ENCODE data around the gene AHCY.
"Not testable (repeated sequence)": the region's sequence is repeated elsewhere in the genome, so short reads cannot be mapped to it uniquely, and the experiment has no call there.

Gene AHCY

GRCh38 chr20:34250005-34250404 is 53.1 kb downstream of the AHCY start:
- no peaks in the 10 kb centered on the region for H3K27me3 ChIP-seq (ENCODE audit: insufficient read depth, low read length)
- peaks cover 9% of the 10 kb centered on the region; the same call in 1 of the 2 replicates for H3K4me1 ChIP-seq (ENCODE audit: insufficient read depth, low read length)
- no peak overlapping the region for H3K4me3 ChIP-seq (ENCODE audit: low read length)
- H3K36me3 ChIP-seq (ENCODE audit: insufficient read depth, low read length): no peaks in the 10 kb centered on the region
- no peak overlapping the region for H3K27ac ChIP-seq (ENCODE audit: low read depth, low read length)
- no peaks in the 10 kb centered on the region for H3K9me3 ChIP-seq (ENCODE audit: insufficient read depth, low read depth, low read length)
- H3K9ac ChIP-seq (ENCODE audit: low read depth, low read length): no peak overlapping the region

- peaks cover 9% of the 10 kb centered on the region; the same call in 1 of the 2 replicates for H3K4me1 ChIP-seq (ENCODE audit: insufficient read depth, low read length)
- no peaks in the 10 kb centered on the region for H3K27me3 ChIP-seq (ENCODE audit: insufficient read depth, low read length)
- no peak overlapping the region for H3K4me3 ChIP-seq (ENCODE audit: low read length)
- no peaks in the 10 kb centered on the region for H3K9me3 ChIP-seq (ENCODE audit: insufficient read depth, low read depth, low read length)
- H3K27ac ChIP-seq (ENCODE audit: low read depth, low read length): no peak overlapping the region
- H3K9ac ChIP-seq (ENCODE audit: low read depth, low read length): no peak overlapping the region
- H3K36me3 ChIP-seq (ENCODE audit: insufficient read depth, low read length): no peaks in the 10 kb centered on the region
- WGBS: 94% methylated on average over 5 of the region's 6 CpGs
Observed at GRCh38 chr20:34249291-34249690, 53.9 kb downstream of the AHCY start.

- Histone ChIP-seq H3K36me3 (ENCODE audit: insufficient read depth, low read length) (no peaks in the 10 kb centered on the region), H3K9ac (ENCODE audit: low read depth, low read length) (no peak overlapping the region), H3K4me3 (ENCODE audit: low read length) (no peak overlapping the region), H3K9me3 (ENCODE audit: insufficient read depth, low read depth, low read length) (no peaks in the 10 kb centered on the region), H3K4me1 (ENCODE audit: insufficient read depth, low read length) (peaks cover 14% of the 10 kb centered on the region; the same call in 1 of the 2 replicates), H3K27ac (ENCODE audit: low read depth, low read length) (no peak overlapping the region), H3K27me3 (ENCODE audit: insufficient read depth, low read length) (no peaks in the 10 kb centered on the region)
- WGBS: over 99% methylated on average over 2 of the region's 2 CpGs
Observed at GRCh38 chr20:34246126-34246626, 57.0 kb downstream of the AHCY start.

GRCh38 chr20:34243377-34243776 is 59.8 kb downstream of the AHCY start:
- no peak overlapping the region for H3K27ac ChIP-seq (ENCODE audit: low read depth, low read length)
- 100% methylated on average over 1 of the region's 3 CpGs for WGBS
- no peak overlapping the region for H3K4me3 ChIP-seq (ENCODE audit: low read length)
- no peaks in the 10 kb centered on the region for H3K36me3 ChIP-seq (ENCODE audit: insufficient read depth, low read length)
- H3K9me3 ChIP-seq (ENCODE audit: insufficient read depth, low read depth, low read length): peaks cover 2% of the 10 kb centered on the region; the same call in 1 of the 2 replicates
- H3K27me3 ChIP-seq (ENCODE audit: insufficient read depth, low read length): no peaks in the 10 kb centered on the region
- H3K9ac ChIP-seq (ENCODE audit: low read depth, low read length): no peak overlapping the region
- peaks cover 8% of the 10 kb centered on the region; the same call in 1 of the 2 replicates for H3K4me1 ChIP-seq (ENCODE audit: insufficient read depth, low read length)

- no peaks in the 10 kb centered on the region for H3K36me3 ChIP-seq (ENCODE audit: insufficient read depth, low read length)
- H3K27me3 ChIP-seq (ENCODE audit: insufficient read depth, low read length): no peaks in the 10 kb centered on the region
- WGBS: 95% methylated on average over 1 of the region's 1 CpG
- H3K27ac ChIP-seq (ENCODE audit: low read depth, low read length): no peak overlapping the region
- no peak overlapping the region for H3K9ac ChIP-seq (ENCODE audit: low read depth, low read length)
- H3K9me3 ChIP-seq (ENCODE audit: insufficient read depth, low read depth, low read length): peaks cover 3% of the 10 kb centered on the region; the same call in 1 of the 2 replicates
- H3K4me1 ChIP-seq (ENCODE audit: insufficient read depth, low read length): peaks cover 8% of the 10 kb centered on the region; the same call in 1 of the 2 replicates
- no peak overlapping the region for H3K4me3 ChIP-seq (ENCODE audit: low read length)
Observed at GRCh38 chr20:34242879-34243278, 60.3 kb downstream of the AHCY start.

GRCh38 chr20:34242015-34242414 is 61.1 kb downstream of the AHCY start:
- H3K4me3 ChIP-seq (ENCODE audit: low read length); H3K9ac ChIP-seq (ENCODE audit: low read depth, low read length); H3K4me1 ChIP-seq (ENCODE audit: insufficient read depth, low read length); H3K27me3 ChIP-seq (ENCODE audit: insufficient read depth, low read length); H3K9me3 ChIP-seq (ENCODE audit: insufficient read depth, low read depth, low read length); H3K27ac ChIP-seq (ENCODE audit: low read depth, low read length); H3K36me3 ChIP-seq (ENCODE audit: insufficient read depth, low read length): not testable (repeated sequence)
- 95% methylated on average over 4 of the region's 4 CpGs for WGBS

- Histone ChIP-seq H3K4me1 (ENCODE audit: insufficient read depth, low read length) (peaks cover 8% of the 10 kb centered on the region; the same call in 1 of the 2 replicates), H3K27me3 (ENCODE audit: insufficient read depth, low read length) (no peaks in the 10 kb centered on the region), H3K9me3 (ENCODE audit: insufficient read depth, low read depth, low read length) (peaks cover 3% of the 10 kb centered on the region; the same call in 1 of the 2 replicates), H3K9ac (ENCODE audit: low read depth, low read length) (no peak within 1 kb of the TSS), H3K4me3 (ENCODE audit: low read length) (no peak within 1 kb of the TSS), H3K36me3 (ENCODE audit: insufficient read depth, low read length) (no peaks in the 10 kb centered on the region), H3K27ac (ENCODE audit: low read depth, low read length) (no peak within 1 kb of the TSS)
- 80% methylated on average over 8 of the region's 9 CpGs for WGBS
Observed at GRCh38 chr20:34240693-34241615, 62.2 kb downstream of the AHCY start, which contains the start of gene ASIP. TSS of gene ASIP (plus strand) at chr20:34241423. CDS start at chr20:34260375, 18,952 bp downstream.

GRCh38 chr20:34240121-34240520 is 63.0 kb downstream of the AHCY start:
- no peak overlapping the region for H3K4me3 ChIP-seq (ENCODE audit: low read length)
- H3K9ac ChIP-seq (ENCODE audit: low read depth, low read length): no peak overlapping the region
- whole genome bisulfite sequencing: 85% methylated on average over 1 of the region's 1 CpG
- no peaks in the 10 kb centered on the region for H3K36me3 ChIP-seq (ENCODE audit: insufficient read depth, low read length)
- H3K4me1 ChIP-seq (ENCODE audit: insufficient read depth, low read length): peaks cover 8% of the 10 kb centered on the region; the same call in 1 of the 2 replicates
- H3K27me3 ChIP-seq (ENCODE audit: insufficient read depth, low read length): no peaks in the 10 kb centered on the region
- H3K9me3 ChIP-seq (ENCODE audit: insufficient read depth, low read depth, low read length): peaks cover 3% of the 10 kb centered on the region; the same call in 1 of the 2 replicates
- H3K27ac ChIP-seq (ENCODE audit: low read depth, low read length): no peak overlapping the region

- 92% methylated on average over 2 of the region's 2 CpGs for WGBS
- Histone ChIP-seq H3K27ac (ENCODE audit: low read depth, low read length) (no peak overlapping the region), H3K27me3 (ENCODE audit: insufficient read depth, low read length) (no peaks in the 10 kb centered on the region), H3K9me3 (ENCODE audit: insufficient read depth, low read depth, low read length) (peaks cover 3% of the 10 kb centered on the region; the same call in 1 of the 2 replicates), H3K4me3 (ENCODE audit: low read length) (no peak overlapping the region), H3K36me3 (ENCODE audit: insufficient read depth, low read length) (no peaks in the 10 kb centered on the region), H3K4me1 (ENCODE audit: insufficient read depth, low read length) (peaks cover 8% of the 10 kb centered on the region; the same call in 1 of the 2 replicates), H3K9ac (ENCODE audit: low read depth, low read length) (no peak overlapping the region)
Observed at GRCh38 chr20:34237942-34238341, 65.2 kb downstream of the AHCY start.

GRCh38 chr20:34235875-34236274 is 67.3 kb downstream of the AHCY start:
- Histone ChIP-seq H3K9me3 (ENCODE audit: insufficient read depth, low read depth, low read length) (peaks cover 3% of the 10 kb centered on the region; the same call in 1 of the 2 replicates), H3K36me3 (ENCODE audit: insufficient read depth, low read length) (no peaks in the 10 kb centered on the region), H3K4me3 (ENCODE audit: low read length) (no peak overlapping the region), H3K4me1 (ENCODE audit: insufficient read depth, low read length) (no peaks in the 10 kb centered on the region), H3K27ac (ENCODE audit: low read depth, low read length) (no peak overlapping the region), H3K9ac (ENCODE audit: low read depth, low read length) (no peak overlapping the region), H3K27me3 (ENCODE audit: insufficient read depth, low read length) (no peaks in the 10 kb centered on the region)
- WGBS: 93% methylated on average over 2 of the region's 2 CpGs

- Histone ChIP-seq H3K4me1 (ENCODE audit: insufficient read depth, low read length) (no peaks in the 10 kb centered on the region), H3K9ac (ENCODE audit: low read depth, low read length) (no peak overlapping the region), H3K27ac (ENCODE audit: low read depth, low read length) (no peak overlapping the region), H3K27me3 (ENCODE audit: insufficient read depth, low read length) (no peaks in the 10 kb centered on the region), H3K36me3 (ENCODE audit: insufficient read depth, low read length) (no peaks in the 10 kb centered on the region), H3K9me3 (ENCODE audit: insufficient read depth, low read depth, low read length) (peaks cover 3% of the 10 kb centered on the region; the same call in 1 of the 2 replicates), H3K4me3 (ENCODE audit: low read length) (no peak overlapping the region)
Observed at GRCh38 chr20:34233687-34234086, 69.5 kb downstream of the AHCY start.

All from HUES64 (cell line).